PC-3 (cell line): ENCODE measurements around the gene TEX19. TPM values are rescaled to one million over a fixed set of nuclear protein-coding genes. Genes with fewer than 3 reads are reported as not detected.

ENCODE experiments used
- ATAC-seq: fragments of 200-7000 bp; cut with Tn5 transposase; 2 replicates; pipeline ENCODE4 v1.9.1; 2020; ENCODE audit warnings: mild to moderate bottlenecking, moderate library complexity
- BruUV-seq: library from RNA; stranded (reverse); fragments of 400-500 nt; replicated peaks from 2 replicates; lab custom pipeline; 2021; lab: Mats Ljungman, UMichigan
- CTCF ChIA-PET: fragments of 300-600 bp; sonication (Branson Sonifier 250); formaldehyde crosslinking; loops from one replicate; lab custom pipeline; 2022; ENCODE audit warnings: antibody characterized with exemption; lab: Charles Lee
- POLR2A ChIA-PET: fragments of 300-600 bp; sonication (Branson Sonifier 250); formaldehyde crosslinking; loops from one replicate; lab custom pipeline; 2022; ENCODE audit warnings: antibody characterized with exemption; ENCODE audit not compliant: unreplicated experiment; lab: Charles Lee
- DNase-seq: peaks from one replicate; pipeline ENCODE4 v3.0.0-alpha.2; 2015
- H2AFZ ChIP-seq: fragments of 300-600 bp; sonication (generic); 2 replicates; pipeline ENCODE4 v1.6.0; 2016; ENCODE audit warnings: antibody characterized with exemption, low read length
- H3F3A ChIP-seq: fragments of 300-600 bp; sonication (generic); one replicate; pipeline ENCODE4 v1.6.0; 2017; ENCODE audit warnings: antibody characterized with exemption, low read length, control low read depth, mild to moderate bottlenecking; ENCODE audit not compliant: unreplicated experiment
- H3K27ac ChIP-seq: fragments of 300-600 bp; sonication (generic); 2 replicates; pipeline ENCODE4 v1.5.1; 2016; ENCODE audit warnings: mild to moderate bottlenecking, low read length
- H3K27me3 ChIP-seq: fragments of 300-600 bp; sonication (generic); 2 replicates; pipeline ENCODE4 v1.6.1; 2016; ENCODE audit warnings: low read length, mixed read lengths
- H3K36me3 ChIP-seq: fragments of 300-600 bp; sonication (generic); 2 replicates; pipeline ENCODE4 v1.6.1; 2016; ENCODE audit warnings: low read depth, mixed run types, low read length, mixed read lengths
- H3K4me1 ChIP-seq: fragments of 300-600 bp; sonication (generic); 2 replicates; pipeline ENCODE4 v1.5.1; 2016; ENCODE audit warnings: low read length; ENCODE audit not compliant: insufficient read depth
- H3K4me2 ChIP-seq: fragments of 300-600 bp; sonication (generic); 2 replicates; pipeline ENCODE4 v1.6.0; 2016; ENCODE audit warnings: low read length
- H3K4me3 ChIP-seq: fragments of 300-600 bp; sonication (generic); 2 replicates; pipeline ENCODE4 v1.5.1; 2016; ENCODE audit warnings: mild to moderate bottlenecking, low read length, mixed read lengths
- H3K79me2 ChIP-seq: fragments of 300-600 bp; sonication (generic); 2 replicates; pipeline ENCODE4 v1.6.1; 2017; ENCODE audit warnings: low read length, mixed read lengths
- H3K9ac ChIP-seq: fragments of 300-600 bp; sonication (generic); 2 replicates; pipeline ENCODE4 v1.6.0; 2016; ENCODE audit warnings: mild to moderate bottlenecking, low read length
- H3K9me2 ChIP-seq: fragments of 300-600 bp; sonication (generic); replicated peaks from 2 replicates; pipeline ENCODE4 v1.6.1; 2016; ENCODE audit warnings: mixed run types, low read length, mixed read lengths
- H3K9me3 ChIP-seq: fragments of 300-600 bp; sonication (generic); 2 replicates; pipeline ENCODE4 v1.6.1; 2016; ENCODE audit warnings: low read length, mixed read lengths
- H4K20me1 ChIP-seq: fragments of 300-600 bp; sonication (generic); 2 replicates; pipeline ENCODE4 v1.6.1; 2016; ENCODE audit warnings: low read length, mixed read lengths
- EZH2 ChIP-seq: fragments of 300-600 bp; sonication (generic); IDR thresholded peaks from one replicate; pipeline ENCODE4 v1.6.1; 2017; ENCODE audit warnings: antibody characterized with exemption, mild to moderate bottlenecking, low read length; ENCODE audit not compliant: unreplicated experiment
- EZH2phosphoT487 ChIP-seq: fragments of 300-600 bp; sonication (generic); IDR thresholded peaks from 2 replicates; pipeline ENCODE4 v1.6.1; 2018; ENCODE audit warnings: mild to moderate bottlenecking, antibody characterized with exemption, low read length, borderline replicate concordance
- intact Hi-C: fragments of 100-400 bp; cut with micrococcal nuclease; formaldehyde crosslinking; loops from 2 replicates; pipeline ENCODE4 v1.9.0; 2023
- total RNA-seq: library from RNA; depleted of rRNA; stranded (reverse); fragments of >200 nt; gene quantifications from 2 replicates; pipeline ENCODE4 v1.2.3, GENCODE V29; 2014
- TF ChIP-seq, protein P1 (sequence below): fragments of 300-600 bp; sonication (generic); conservative IDR thresholded peaks from 2 replicates; pipeline ENCODE4 v1.5.1; 2017; ENCODE audit warnings: antibody characterized with exemption, low read depth, mild to moderate bottlenecking, low read length

The TEX19 gene
- total RNA-seq, 1 experiment from 2014 or later, result 1.2 TPM

DNA sequence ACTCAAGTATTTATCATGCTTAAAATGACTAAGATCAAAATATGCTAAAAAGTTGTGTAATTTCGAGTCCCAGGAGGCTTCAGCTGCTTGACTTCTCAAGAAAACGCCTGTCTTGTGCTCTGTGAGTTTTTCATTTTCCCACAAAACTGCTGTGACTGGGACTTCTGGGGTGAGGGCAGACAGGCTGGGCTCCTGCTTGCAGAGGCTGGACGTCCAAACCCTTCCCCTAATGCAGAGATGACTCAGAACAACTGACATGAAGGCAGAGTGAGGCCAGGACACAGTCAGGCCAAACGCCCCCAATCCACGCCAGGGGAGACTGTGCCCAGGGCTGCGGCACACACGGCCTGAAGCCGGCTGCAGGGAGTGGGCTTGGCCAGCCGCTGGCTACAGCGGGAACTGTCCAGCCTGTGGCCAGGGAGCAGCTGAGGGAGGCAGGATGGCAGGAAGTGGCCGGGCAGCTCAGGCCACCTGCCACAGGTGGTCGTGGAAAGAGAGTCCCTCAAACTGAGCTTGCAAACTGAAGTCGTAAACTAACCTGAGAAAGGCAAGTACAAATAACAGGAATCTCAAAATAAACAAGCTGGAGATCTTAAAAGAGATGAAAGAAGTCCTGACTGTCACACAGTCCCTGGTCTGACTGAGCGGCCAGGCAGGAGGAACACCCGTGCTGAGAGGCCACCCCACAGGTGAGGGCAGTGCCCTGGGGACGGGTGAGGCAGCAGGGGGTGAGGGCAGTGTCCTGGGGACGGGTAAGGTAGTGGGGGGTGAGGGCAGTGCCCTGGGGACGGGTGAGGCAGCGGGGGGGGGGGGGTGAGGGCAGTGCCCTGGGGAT lies 37.8 kb downstream of the TEX19 start:
- no peak overlapping the region for H3K4me3 ChIP-seq
- H3K36me3 ChIP-seq, result peaks cover 2% of the 10 kb centered on the region; the same call in 1 of the 2 replicates
- H3K4me2 ChIP-seq, result no peak overlapping the region
- POLR2A ChIA-PET, result no interaction called here
- BruUV-seq, result no TSS peak
- no peak overlapping the region for H3K27ac ChIP-seq
- no peaks in the 10 kb centered on the region for H3K9me2 ChIP-seq
- no peaks in the 10 kb centered on the region for H3K9me3 ChIP-seq
- no peaks in the 10 kb centered on the region for H3F3A ChIP-seq
- H3K27me3 ChIP-seq, result no peaks in the 10 kb centered on the region
- no peak overlapping the region for H3K9ac ChIP-seq
- ATAC-seq (peak; percentile 64), DNase-seq (no peak)
- H4K20me1 ChIP-seq, result no peaks in the 10 kb centered on the region
- TF ChIP-seq, protein P1, sequence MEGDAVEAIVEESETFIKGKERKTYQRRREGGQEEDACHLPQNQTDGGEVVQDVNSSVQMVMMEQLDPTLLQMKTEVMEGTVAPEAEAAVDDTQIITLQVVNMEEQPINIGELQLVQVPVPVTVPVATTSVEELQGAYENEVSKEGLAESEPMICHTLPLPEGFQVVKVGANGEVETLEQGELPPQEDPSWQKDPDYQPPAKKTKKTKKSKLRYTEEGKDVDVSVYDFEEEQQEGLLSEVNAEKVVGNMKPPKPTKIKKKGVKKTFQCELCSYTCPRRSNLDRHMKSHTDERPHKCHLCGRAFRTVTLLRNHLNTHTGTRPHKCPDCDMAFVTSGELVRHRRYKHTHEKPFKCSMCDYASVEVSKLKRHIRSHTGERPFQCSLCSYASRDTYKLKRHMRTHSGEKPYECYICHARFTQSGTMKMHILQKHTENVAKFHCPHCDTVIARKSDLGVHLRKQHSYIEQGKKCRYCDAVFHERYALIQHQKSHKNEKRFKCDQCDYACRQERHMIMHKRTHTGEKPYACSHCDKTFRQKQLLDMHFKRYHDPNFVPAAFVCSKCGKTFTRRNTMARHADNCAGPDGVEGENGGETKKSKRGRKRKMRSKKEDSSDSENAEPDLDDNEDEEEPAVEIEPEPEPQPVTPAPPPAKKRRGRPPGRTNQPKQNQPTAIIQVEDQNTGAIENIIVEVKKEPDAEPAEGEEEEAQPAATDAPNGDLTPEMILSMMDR, result no peak
- TF ChIP-seq EZH2phosphoT487, result no peak
- TF ChIP-seq EZH2, result no peak
- H2AFZ ChIP-seq, result no peak overlapping the region
- H3K79me2 ChIP-seq, result no peaks in the 10 kb centered on the region
- CTCF ChIA-PET, result no interaction called here
- H3K4me1 ChIP-seq, result no peaks in the 10 kb centered on the region
- intact Hi-C loops, result no loop called here

DNA sequence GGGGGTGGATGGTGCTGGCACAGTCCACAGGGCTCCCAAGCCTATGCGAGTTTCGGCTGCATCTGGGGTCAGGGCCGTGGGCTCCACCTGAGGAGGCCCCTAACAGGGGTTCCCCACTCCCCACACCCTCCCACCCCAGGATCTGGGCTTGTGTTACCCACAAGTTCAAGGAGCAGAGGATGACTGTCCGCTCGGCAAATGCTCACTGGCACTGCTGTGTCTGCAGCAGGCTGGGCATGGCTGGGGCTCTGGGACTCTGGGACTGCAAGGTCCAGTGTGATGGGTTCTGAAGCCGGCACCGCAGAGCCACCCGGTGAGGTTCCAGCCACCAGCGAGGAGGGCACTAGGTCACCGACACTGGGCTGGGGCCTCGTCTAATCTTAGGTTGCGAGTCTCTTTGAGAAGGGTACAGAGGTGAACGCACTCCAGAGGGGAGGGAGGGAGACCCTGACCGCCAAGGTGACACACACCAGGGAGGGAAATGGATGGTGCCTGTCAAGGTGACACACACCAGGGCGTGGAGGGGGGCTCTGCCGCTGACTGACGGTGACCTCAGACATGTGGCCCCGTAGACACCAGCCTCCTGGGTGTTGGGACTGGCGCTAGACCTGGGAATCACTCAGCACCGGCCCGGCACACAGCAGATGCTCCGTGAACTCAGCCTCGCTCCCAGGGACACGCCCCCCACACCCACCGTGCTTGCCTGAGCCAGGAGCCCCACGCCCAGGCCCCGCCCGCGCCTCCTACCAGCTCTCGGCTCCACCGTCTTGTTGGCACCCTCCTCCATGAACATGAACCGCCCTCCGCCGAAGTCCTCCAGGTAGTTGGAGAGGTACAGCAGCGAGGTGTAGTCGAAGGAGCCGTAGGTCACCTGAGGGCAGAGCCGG lies 38.6 kb downstream of the TEX19 start:
- TF ChIP-seq, protein P1, result no peak
- no peak for TF ChIP-seq EZH2phosphoT487
- no peak for TF ChIP-seq EZH2
- no peaks in the 10 kb centered on the region for H3K27me3 ChIP-seq
- H3K4me2 ChIP-seq, result no peak overlapping the region
- peaks cover 2% of the 10 kb centered on the region; the same call in 1 of the 2 replicates for H3K36me3 ChIP-seq
- POLR2A ChIA-PET, result no interaction called here
- no peak overlapping the region for H2AFZ ChIP-seq
- H4K20me1 ChIP-seq, result no peaks in the 10 kb centered on the region
- H3K27ac ChIP-seq, result no peak overlapping the region
- H3K79me2 ChIP-seq, result no peaks in the 10 kb centered on the region
- intact Hi-C loops, result no loop called here
- no peaks in the 10 kb centered on the region for H3K9me2 ChIP-seq
- H3K9me3 ChIP-seq, result no peaks in the 10 kb centered on the region
- no peaks in the 10 kb centered on the region for H3F3A ChIP-seq
- no TSS peak for BruUV-seq
- CTCF ChIA-PET, result no interaction called here
- no peaks in the 10 kb centered on the region for H3K4me1 ChIP-seq
- no peak for DNase-seq
- ATAC-seq, result no peak
- H3K4me3 ChIP-seq, result no peak overlapping the region
- no peak overlapping the region for H3K9ac ChIP-seq
